K562 (cell line): ENCODE data around the gene NRXN2. TPM values are rescaled to one million over a fixed set of nuclear protein-coding genes. Genes with fewer than 3 reads are reported as not detected.
A peak's percentile ranks its signal among the peaks of the same experiment; 100 is the strongest.

ENCODE experiments used
- COPS2 ChIP-seq: fragments of 450-650 bp; conservative IDR thresholded peaks from 2 replicates; pipeline ENCODE4 v1.6.1; 2016; ENCODE audit warnings: mild to moderate bottlenecking, moderate library complexity
- DDX20 ChIP-seq: fragments of 450-650 bp; IDR thresholded peaks from 2 replicates; pipeline ENCODE4 v1.6.1; 2016; ENCODE audit warnings: missing genetic modification characterization, low read depth, mild to moderate bottlenecking, missing compliant biosample characterization, moderate library complexity
- DPF2 ChIP-seq: fragments of 450-650 bp; IDR thresholded peaks from 2 replicates; pipeline ENCODE4 v1.6.1; 2016
- HDAC1 ChIP-seq, 2 experiments: fragments of 450-650 bp; IDR thresholded peaks; 2 replicates each; pipeline ENCODE4 v1.6.1; 2016 to 2017; ENCODE audit warnings: inconsistent platforms in 1 of 2, mild to moderate bottlenecking in 1 of 2, moderate library complexity in 1 of 2
- HNRNPH1 ChIP-seq: fragments of 200-400 bp; formaldehyde crosslinking; optimal IDR thresholded peaks from 2 replicates; pipeline ENCODE3; 2017; ENCODE audit warnings: low read depth, mild to moderate bottlenecking, low read length, moderate library complexity
- NR4A1 ChIP-seq, 2 experiments: fragments of 250-450 bp in 1 of 2; fragments of 450-650 bp in 1 of 2; sonication (Bioruptor Pico) in 1 of 2; IDR thresholded peaks; 2 replicates each; pipeline versions ENCODE4 v1.4.0 to v1.6.1; 2016 to 2020; ENCODE audit warnings: mild to moderate bottlenecking in 2 of 2, missing compliant biosample characterization in 1 of 2, missing genetic modification characterization in 1 of 2, moderate library complexity in 1 of 2
- TAF7 ChIP-seq: fragments of 450-650 bp; IDR thresholded peaks from 2 replicates; pipeline ENCODE4 v1.6.1; 2016; ENCODE audit warnings: missing genetic modification characterization, missing compliant biosample characterization
- ZBTB7A ChIP-seq: IDR thresholded peaks from 2 replicates; pipeline ENCODE4 v1.6.1; 2011; ENCODE audit warnings: low read depth, mild to moderate bottlenecking, low read length, moderate library complexity, borderline replicate concordance; ENCODE audit not compliant: control insufficient read depth
- ZFX ChIP-seq: sonication (generic); formaldehyde crosslinking; IDR thresholded peaks from 2 replicates; pipeline ENCODE4 v1.8.0; 2022; ENCODE audit warnings: mild to moderate bottlenecking, missing genetic modification reagents, moderate library complexity
- ZHX1 ChIP-seq: fragments of 150-350 bp; conservative IDR thresholded peaks from 2 replicates; pipeline ENCODE4 v1.6.1; 2014; ENCODE audit warnings: low read length
- ZNF717 ChIP-seq: fragments of 250-450 bp; sonication (Bioruptor Pico); IDR thresholded peaks from 2 replicates; pipeline ENCODE4 v1.5.0; 2021
- polyA plus RNA-seq, 8 experiments: library from polyadenylated mRNA; depleted of rRNA in 4 of 8; stranded (reverse) in 5 of 8; unstranded in 3 of 8; fragments of >200 nt; fragmentation: Nextera tagmentation in 2 of 8; fragmentation: Illumina TruSeq in 1 of 8; extraction: Ambion mirVana in 2 of 8; extraction: Trizol in 1 of 8; gene quantifications; 2 replicates each; pipeline versions ENCODE4 v1.2.1 to v1.2.3, GENCODE V29; 2011 to 2014; ENCODE audit warnings: inconsistent platforms in 1 of 8, missing spikeins in 1 of 8
- total RNA-seq, 7 experiments: library from RNA; depleted of rRNA in 6 of 7; stranded (reverse); fragments of >200 nt in 6 of 7; fragmentation: Illumina TruSeq in 2 of 7; extraction: Trizol in 2 of 7; gene quantifications; 2 replicates each; pipeline versions ENCODE4 v1.2.1 to v1.2.3, GENCODE V29; 2011 to 2021; ENCODE audit warnings: low replicate concordance in 1 of 7
- TF ChIP-seq, protein P1 (sequence below): fragments of 450-650 bp; IDR thresholded peaks from 2 replicates; pipeline ENCODE4 v1.6.1; 2016; ENCODE audit warnings: mild to moderate bottlenecking, moderate library complexity

Gene NRXN2
- total and polyA plus RNA-seq, 9 of the 15 experiments (the other 6 are each of a cell fraction or from before 2014, with no cell fraction given): 0.07 to 0.47 (median 0.15) TPM; not detected in 4

- TF ChIP-seq ZNF717 (no peak), HNRNPH1 (no peak), ZHX1 (no peak), DDX20 (no peak), HDAC1 (IDR thresholded peaks at IDR 0.05) (0 out of 4 replicates have a peak, but pooled peaks of 1 of the 2 experiments have one; percentile 59), NR4A1 (CRISPR knock-in tag; IDR thresholded peaks at IDR 0.05) (no peak), NR4A1 (tag; IDR thresholded peaks at IDR 0.05) (peak; percentile 73; the same call in 1 of the 2 replicates), COPS2 (no peak), ZBTB7A (peak; percentile 36; the same call in 1 of the 2 replicates), TAF7 (tag) (no peak), ZFX (peak; percentile 92), DPF2 (peak; percentile 67)
- TF ChIP-seq, protein P1, sequence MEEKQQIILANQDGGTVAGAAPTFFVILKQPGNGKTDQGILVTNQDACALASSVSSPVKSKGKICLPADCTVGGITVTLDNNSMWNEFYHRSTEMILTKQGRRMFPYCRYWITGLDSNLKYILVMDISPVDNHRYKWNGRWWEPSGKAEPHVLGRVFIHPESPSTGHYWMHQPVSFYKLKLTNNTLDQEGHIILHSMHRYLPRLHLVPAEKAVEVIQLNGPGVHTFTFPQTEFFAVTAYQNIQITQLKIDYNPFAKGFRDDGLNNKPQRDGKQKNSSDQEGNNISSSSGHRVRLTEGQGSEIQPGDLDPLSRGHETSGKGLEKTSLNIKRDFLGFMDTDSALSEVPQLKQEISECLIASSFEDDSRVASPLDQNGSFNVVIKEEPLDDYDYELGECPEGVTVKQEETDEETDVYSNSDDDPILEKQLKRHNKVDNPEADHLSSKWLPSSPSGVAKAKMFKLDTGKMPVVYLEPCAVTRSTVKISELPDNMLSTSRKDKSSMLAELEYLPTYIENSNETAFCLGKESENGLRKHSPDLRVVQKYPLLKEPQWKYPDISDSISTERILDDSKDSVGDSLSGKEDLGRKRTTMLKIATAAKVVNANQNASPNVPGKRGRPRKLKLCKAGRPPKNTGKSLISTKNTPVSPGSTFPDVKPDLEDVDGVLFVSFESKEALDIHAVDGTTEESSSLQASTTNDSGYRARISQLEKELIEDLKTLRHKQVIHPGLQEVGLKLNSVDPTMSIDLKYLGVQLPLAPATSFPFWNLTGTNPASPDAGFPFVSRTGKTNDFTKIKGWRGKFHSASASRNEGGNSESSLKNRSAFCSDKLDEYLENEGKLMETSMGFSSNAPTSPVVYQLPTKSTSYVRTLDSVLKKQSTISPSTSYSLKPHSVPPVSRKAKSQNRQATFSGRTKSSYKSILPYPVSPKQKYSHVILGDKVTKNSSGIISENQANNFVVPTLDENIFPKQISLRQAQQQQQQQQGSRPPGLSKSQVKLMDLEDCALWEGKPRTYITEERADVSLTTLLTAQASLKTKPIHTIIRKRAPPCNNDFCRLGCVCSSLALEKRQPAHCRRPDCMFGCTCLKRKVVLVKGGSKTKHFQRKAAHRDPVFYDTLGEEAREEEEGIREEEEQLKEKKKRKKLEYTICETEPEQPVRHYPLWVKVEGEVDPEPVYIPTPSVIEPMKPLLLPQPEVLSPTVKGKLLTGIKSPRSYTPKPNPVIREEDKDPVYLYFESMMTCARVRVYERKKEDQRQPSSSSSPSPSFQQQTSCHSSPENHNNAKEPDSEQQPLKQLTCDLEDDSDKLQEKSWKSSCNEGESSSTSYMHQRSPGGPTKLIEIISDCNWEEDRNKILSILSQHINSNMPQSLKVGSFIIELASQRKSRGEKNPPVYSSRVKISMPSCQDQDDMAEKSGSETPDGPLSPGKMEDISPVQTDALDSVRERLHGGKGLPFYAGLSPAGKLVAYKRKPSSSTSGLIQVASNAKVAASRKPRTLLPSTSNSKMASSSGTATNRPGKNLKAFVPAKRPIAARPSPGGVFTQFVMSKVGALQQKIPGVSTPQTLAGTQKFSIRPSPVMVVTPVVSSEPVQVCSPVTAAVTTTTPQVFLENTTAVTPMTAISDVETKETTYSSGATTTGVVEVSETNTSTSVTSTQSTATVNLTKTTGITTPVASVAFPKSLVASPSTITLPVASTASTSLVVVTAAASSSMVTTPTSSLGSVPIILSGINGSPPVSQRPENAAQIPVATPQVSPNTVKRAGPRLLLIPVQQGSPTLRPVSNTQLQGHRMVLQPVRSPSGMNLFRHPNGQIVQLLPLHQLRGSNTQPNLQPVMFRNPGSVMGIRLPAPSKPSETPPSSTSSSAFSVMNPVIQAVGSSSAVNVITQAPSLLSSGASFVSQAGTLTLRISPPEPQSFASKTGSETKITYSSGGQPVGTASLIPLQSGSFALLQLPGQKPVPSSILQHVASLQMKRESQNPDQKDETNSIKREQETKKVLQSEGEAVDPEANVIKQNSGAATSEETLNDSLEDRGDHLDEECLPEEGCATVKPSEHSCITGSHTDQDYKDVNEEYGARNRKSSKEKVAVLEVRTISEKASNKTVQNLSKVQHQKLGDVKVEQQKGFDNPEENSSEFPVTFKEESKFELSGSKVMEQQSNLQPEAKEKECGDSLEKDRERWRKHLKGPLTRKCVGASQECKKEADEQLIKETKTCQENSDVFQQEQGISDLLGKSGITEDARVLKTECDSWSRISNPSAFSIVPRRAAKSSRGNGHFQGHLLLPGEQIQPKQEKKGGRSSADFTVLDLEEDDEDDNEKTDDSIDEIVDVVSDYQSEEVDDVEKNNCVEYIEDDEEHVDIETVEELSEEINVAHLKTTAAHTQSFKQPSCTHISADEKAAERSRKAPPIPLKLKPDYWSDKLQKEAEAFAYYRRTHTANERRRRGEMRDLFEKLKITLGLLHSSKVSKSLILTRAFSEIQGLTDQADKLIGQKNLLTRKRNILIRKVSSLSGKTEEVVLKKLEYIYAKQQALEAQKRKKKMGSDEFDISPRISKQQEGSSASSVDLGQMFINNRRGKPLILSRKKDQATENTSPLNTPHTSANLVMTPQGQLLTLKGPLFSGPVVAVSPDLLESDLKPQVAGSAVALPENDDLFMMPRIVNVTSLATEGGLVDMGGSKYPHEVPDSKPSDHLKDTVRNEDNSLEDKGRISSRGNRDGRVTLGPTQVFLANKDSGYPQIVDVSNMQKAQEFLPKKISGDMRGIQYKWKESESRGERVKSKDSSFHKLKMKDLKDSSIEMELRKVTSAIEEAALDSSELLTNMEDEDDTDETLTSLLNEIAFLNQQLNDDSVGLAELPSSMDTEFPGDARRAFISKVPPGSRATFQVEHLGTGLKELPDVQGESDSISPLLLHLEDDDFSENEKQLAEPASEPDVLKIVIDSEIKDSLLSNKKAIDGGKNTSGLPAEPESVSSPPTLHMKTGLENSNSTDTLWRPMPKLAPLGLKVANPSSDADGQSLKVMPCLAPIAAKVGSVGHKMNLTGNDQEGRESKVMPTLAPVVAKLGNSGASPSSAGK: peak; percentile 94
Observed at GRCh38 chr11:64754124-64754918, 31.3 kb upstream of the NRXN2 start (continued).
